Natural killer cell (primary cell): ENCODE data around the gene ZNF532. TPM values are rescaled to one million over a fixed set of nuclear protein-coding genes. Genes with fewer than 3 reads are reported as not detected.

Experiments used
- ATAC-seq, 3 donors: fragments of 150-1000 bp in 2 of 3; fragments of 200-7000 bp in 1 of 3; cut with Tn5 transposase; 1 replicate in 1 of 3; 2 replicates in 2 of 3; pipeline ENCODE4 v1.10.0; 2021; ENCODE audit warnings: mild to moderate bottlenecking in 2 of 3, moderate library complexity in 2 of 3
- DNase-seq, 2 donors: peaks; one replicate each; pipeline versions ENCODE4 v3.0.0 to v3.0.0-alpha.2; 2013 to 2021; ENCODE audit warnings: mixed read lengths in 1 of 2
- H3K27ac ChIP-seq: one replicate; pipeline ENCODE4 v1.5.1; 2013; ENCODE audit warnings: mild to moderate bottlenecking, low read length
- H3K27me3 ChIP-seq: one replicate; pipeline ENCODE4 v1.6.1; 2013; ENCODE audit warnings: low read length; ENCODE audit not compliant: control insufficient read depth, insufficient read depth
- H3K36me3 ChIP-seq: one replicate; pipeline ENCODE4 v1.6.1; 2013; ENCODE audit warnings: low read length; ENCODE audit not compliant: control insufficient read depth, insufficient read depth
- H3K4me1 ChIP-seq: one replicate; pipeline ENCODE4 v1.6.1; 2013; ENCODE audit warnings: low read length; ENCODE audit not compliant: control insufficient read depth, insufficient read depth
- H3K4me3 ChIP-seq: one replicate; pipeline ENCODE4 v1.5.1; 2013; ENCODE audit warnings: low read length
- H3K9me3 ChIP-seq: one replicate; pipeline ENCODE4 v1.6.1; 2013; ENCODE audit warnings: low read length; ENCODE audit not compliant: control insufficient read depth, insufficient read depth
- H3K27ac Mint-ChIP-seq, 2 donors: one replicate each; pipeline ENCODE4 v1.8.0; 2022; ENCODE audit warnings: mild to moderate bottlenecking in 2 of 2, mixed read lengths in 2 of 2, moderate library complexity in 1 of 2
- H3K27me3 Mint-ChIP-seq, 2 donors: one replicate each; pipeline ENCODE4 v1.8.0; 2022; ENCODE audit warnings: low read depth in 2 of 2, mixed read lengths in 2 of 2
- H3K36me3 Mint-ChIP-seq: one replicate; pipeline ENCODE4 v1.8.0; 2022; ENCODE audit warnings: mixed read lengths
- H3K4me1 Mint-ChIP-seq, 2 donors: one replicate each; pipeline ENCODE4 v1.8.0; 2022; ENCODE audit warnings: mixed read lengths in 2 of 2
- H3K4me3 Mint-ChIP-seq: one replicate; pipeline ENCODE4 v1.8.0; 2022; ENCODE audit warnings: mild to moderate bottlenecking, moderate library complexity, mixed read lengths
- H3K9me3 Mint-ChIP-seq, 2 donors: one replicate each; pipeline ENCODE4 v1.8.0; 2022; ENCODE audit warnings: mixed read lengths in 2 of 2
- CTCF ChIP-seq: fragments of 200-600 bp; IDR thresholded peaks from one replicate; pipeline ENCODE4 v1.8.0; 2022; ENCODE audit warnings: antibody characterized with exemption
- WGBS: methylation state at CpG from one replicate; pipeline ENCODE4 v1.1.7; 2013; ENCODE audit warnings: missing lambda C conversion rate; ENCODE audit not compliant: insufficient coverage; 5-methylcytosine and 5-hydroxymethylcytosine counted together
- intact Hi-C: fragments of 100-400 bp; cut with micrococcal nuclease; formaldehyde crosslinking; loops from one replicate; pipeline ENCODE4 v1.14.2; 2022
- total RNA-seq, 4 donors: library from RNA; stranded (reverse); fragments of 120-200 nt in 1 of 4; gene quantifications; one replicate each; pipeline versions ENCODE4 v1.2.3 to v1.2.4, GENCODE V29; 2013 to 2022

The ZNF532 gene
- total RNA-seq, 3 donors from 2014 or later (not counting 1 experiment from before 2014, with no cell fraction given): 4.8 to 28.5 (median 6.1) TPM

GRCh38 chr18:58922995-58923394, 58.3 kb downstream of the ZNF532 start:
- WGBS: 92% methylated on average over 10 of the region's 10 CpGs
- intact Hi-C loops: no loop called here
- ATAC-seq (no peak), DNase-seq (no peak)
- H3K4me3 Mint-ChIP-seq: no peak overlapping the region
- no peaks in the 10 kb centered on the region for H3K9me3 Mint-ChIP-seq
- peaks cover 2 to 6% of the 10 kb centered on the region in 2 donors for H3K27me3 Mint-ChIP-seq
- no peaks in the 10 kb centered on the region for H3K36me3 Mint-ChIP-seq
- H3K4me1 Mint-ChIP-seq: no peaks in the 10 kb centered on the region
- no peak overlapping the region for H3K4me3 ChIP-seq
- H3K27ac ChIP-seq: no peak overlapping the region
- no peaks in the 10 kb centered on the region for H3K9me3 ChIP-seq
- H3K4me1 ChIP-seq: no peaks in the 10 kb centered on the region
- no peak for TF ChIP-seq CTCF
- no peaks in the 10 kb centered on the region for H3K36me3 ChIP-seq
- H3K27ac Mint-ChIP-seq: no peak overlapping the region
- no peaks in the 10 kb centered on the region for H3K27me3 ChIP-seq

GRCh38 chr18:58924473-58924872, 59.8 kb downstream of the ZNF532 start:
- H3K27ac Mint-ChIP-seq: no peak overlapping the region
- Histone ChIP-seq H3K4me1 (no peaks in the 10 kb centered on the region), H3K9me3 (no peaks in the 10 kb centered on the region), H3K27ac (no peak overlapping the region), H3K36me3 (no peaks in the 10 kb centered on the region), H3K27me3 (no peaks in the 10 kb centered on the region), H3K4me3 (no peak overlapping the region)
- no peak overlapping the region for H3K4me3 Mint-ChIP-seq
- H3K27me3 Mint-ChIP-seq: peaks cover 6 to 13% of the 10 kb centered on the region in 2 donors
- no peaks in the 10 kb centered on the region for H3K4me1 Mint-ChIP-seq
- H3K9me3 Mint-ChIP-seq: no peaks in the 10 kb centered on the region
- WGBS: 96% methylated on average over 2 of the region's 3 CpGs
- DNase-seq: no peak
- H3K36me3 Mint-ChIP-seq: no peaks in the 10 kb centered on the region
- no peak for ATAC-seq
- intact Hi-C loops: no loop called here
- TF ChIP-seq CTCF: no peak

- H3K4me1 Mint-ChIP-seq: no peaks in the 10 kb centered on the region
- no peak overlapping the region for H3K27ac Mint-ChIP-seq
- H3K36me3 Mint-ChIP-seq: no peaks in the 10 kb centered on the region
- no peak for TF ChIP-seq CTCF
- no peak overlapping the region for H3K4me3 Mint-ChIP-seq
- H3K36me3 ChIP-seq: no peaks in the 10 kb centered on the region
- peaks cover 6 to 13% of the 10 kb centered on the region in 2 donors for H3K27me3 Mint-ChIP-seq
- intact Hi-C loops: no loop called here
- H3K4me3 ChIP-seq: no peak overlapping the region
- no peaks in the 10 kb centered on the region for H3K9me3 ChIP-seq
- no peaks in the 10 kb centered on the region for H3K27me3 ChIP-seq
- 87% methylated on average over 4 of the region's 5 CpGs for WGBS
- no peak overlapping the region for H3K27ac ChIP-seq
- H3K9me3 Mint-ChIP-seq: no peaks in the 10 kb centered on the region
- ATAC-seq: no peak
- no peak for DNase-seq
- no peaks in the 10 kb centered on the region for H3K4me1 ChIP-seq
Measured at GRCh38 chr18:58927659-58928058, 63.0 kb downstream of the ZNF532 start.

- no peak overlapping the region for H3K4me3 Mint-ChIP-seq
- Histone ChIP-seq H3K4me1 (no peaks in the 10 kb centered on the region), H3K36me3 (no peaks in the 10 kb centered on the region), H3K27ac (no peak overlapping the region), H3K4me3 (no peak overlapping the region), H3K27me3 (no peaks in the 10 kb centered on the region), H3K9me3 (no peaks in the 10 kb centered on the region)
- 95% methylated on average over 4 of the region's 4 CpGs for WGBS
- H3K27ac Mint-ChIP-seq: no peak overlapping the region
- no peak for TF ChIP-seq CTCF
- H3K36me3 Mint-ChIP-seq: no peaks in the 10 kb centered on the region
- intact Hi-C loops: no loop called here
- H3K9me3 Mint-ChIP-seq: no peaks in the 10 kb centered on the region
- H3K27me3 Mint-ChIP-seq: peaks cover 6 to 13% of the 10 kb centered on the region in 2 donors
- DNase-seq (no peak), ATAC-seq (no peak)
- H3K4me1 Mint-ChIP-seq: no peaks in the 10 kb centered on the region
Measured at GRCh38 chr18:58928386-58928785, 63.7 kb downstream of the ZNF532 start.
